Suprapubic skin (tissue), 4 donors: ENCODE measurements around the gene PPT1. TPM values are rescaled to one million over a fixed set of nuclear protein-coding genes. Genes with fewer than 3 reads are reported as not detected.

ENCODE experiments used
- DNase-seq, 2 donors: peaks; one replicate each; pipeline ENCODE4 v3.0.0-alpha.2; 2019; ENCODE audit warnings: low spot score in 2 of 2
- H3K27ac ChIP-seq: fragments of 200-600 bp; sonication (generic); one replicate; pipeline ENCODE4 v1.5.1; 2019
- H3K27me3 ChIP-seq: fragments of 200-600 bp; sonication (generic); one replicate; pipeline ENCODE4 v1.5.1; 2019
- H3K36me3 ChIP-seq: fragments of 200-600 bp; sonication (generic); one replicate; pipeline ENCODE4 v1.5.1; 2019
- H3K4me1 ChIP-seq: fragments of 200-600 bp; sonication (generic); one replicate; pipeline ENCODE4 v1.5.1; 2019
- H3K4me3 ChIP-seq: fragments of 200-600 bp; sonication (generic); one replicate; pipeline ENCODE4 v1.5.1; 2019; ENCODE audit warnings: mild to moderate bottlenecking
- H3K9me3 ChIP-seq: fragments of 200-600 bp; sonication (generic); one replicate; pipeline ENCODE4 v1.5.1; 2019
- EP300 ChIP-seq: sonication (generic); formaldehyde crosslinking; IDR thresholded peaks from one replicate; pipeline ENCODE4 v1.6.1; 2017; ENCODE audit warnings: antibody characterized with exemption
- POLR2A ChIP-seq, 2 donors: fragments of 450-650 bp; IDR thresholded peaks; one replicate each; pipeline ENCODE4 v1.6.1; 2017; ENCODE audit warnings: antibody characterized with exemption in 2 of 2, mild to moderate bottlenecking in 2 of 2, moderate library complexity in 2 of 2
- POLR2AphosphoS5 ChIP-seq, 3 donors: sonication (generic); formaldehyde crosslinking; IDR thresholded peaks; one replicate each; pipeline ENCODE4 v1.6.1; 2017; ENCODE audit warnings: antibody characterized with exemption in 3 of 3
- WGBS: methylation state at CpG from one replicate; pipeline ENCODE4 v1.1.5; 2018; 5-methylcytosine and 5-hydroxymethylcytosine counted together
- total RNA-seq, 4 donors: library from RNA; depleted of rRNA; stranded (reverse); fragments of >200 nt; gene quantifications; one replicate each; pipeline ENCODE4 v1.1.0, GENCODE V29; 2016
- TF ChIP-seq, protein P1 (sequence below), 2 donors: fragments of 200-600 bp in 1 of 2; fragments of 450-650 bp in 1 of 2; sonication (generic) in 1 of 2; IDR thresholded peaks; one replicate each; pipeline ENCODE4 v1.5.1; 2016 to 2019; ENCODE audit warnings: antibody characterized with exemption in 2 of 2, mild to moderate bottlenecking in 1 of 2, moderate library complexity in 1 of 2

The PPT1 gene
- total RNA-seq, 4 donors from 2014 or later: 33.5 to 57.7 (median 42.6) TPM

DNA sequence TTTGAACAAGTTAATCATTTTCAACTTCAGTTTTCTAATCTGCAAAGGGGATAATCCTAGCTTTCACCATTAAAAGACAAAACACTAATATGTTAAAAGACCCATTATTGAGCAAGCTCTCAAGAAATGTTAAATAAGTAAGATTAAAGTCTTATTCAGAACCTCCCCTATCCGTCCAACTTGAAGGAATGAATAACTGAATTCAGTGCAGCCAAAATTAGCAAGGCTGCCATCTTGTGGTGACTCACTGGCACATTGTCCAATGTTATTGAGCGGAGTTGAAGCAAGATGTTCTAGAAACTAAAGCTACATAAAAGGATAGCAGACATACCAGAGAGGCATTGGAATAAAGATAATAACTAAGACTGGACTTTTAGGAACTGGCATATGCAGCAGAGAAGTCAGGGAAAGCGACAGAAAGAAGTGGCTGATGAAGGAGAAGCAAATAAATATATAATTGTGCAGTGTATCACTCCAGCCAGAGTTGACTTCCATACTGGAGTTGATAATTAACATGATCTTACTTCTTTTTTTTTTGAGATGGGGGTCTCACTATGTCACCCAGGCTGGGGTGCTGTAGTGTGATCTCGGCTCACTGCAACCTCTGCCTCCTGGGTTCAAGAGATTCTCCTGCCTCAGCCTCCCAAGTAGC lies 64.7 kb downstream of the PPT1 start:
- no peak for TF ChIP-seq POLR2AphosphoS5 (IDR thresholded peaks at IDR 0.05)
- TF ChIP-seq, protein P1, sequence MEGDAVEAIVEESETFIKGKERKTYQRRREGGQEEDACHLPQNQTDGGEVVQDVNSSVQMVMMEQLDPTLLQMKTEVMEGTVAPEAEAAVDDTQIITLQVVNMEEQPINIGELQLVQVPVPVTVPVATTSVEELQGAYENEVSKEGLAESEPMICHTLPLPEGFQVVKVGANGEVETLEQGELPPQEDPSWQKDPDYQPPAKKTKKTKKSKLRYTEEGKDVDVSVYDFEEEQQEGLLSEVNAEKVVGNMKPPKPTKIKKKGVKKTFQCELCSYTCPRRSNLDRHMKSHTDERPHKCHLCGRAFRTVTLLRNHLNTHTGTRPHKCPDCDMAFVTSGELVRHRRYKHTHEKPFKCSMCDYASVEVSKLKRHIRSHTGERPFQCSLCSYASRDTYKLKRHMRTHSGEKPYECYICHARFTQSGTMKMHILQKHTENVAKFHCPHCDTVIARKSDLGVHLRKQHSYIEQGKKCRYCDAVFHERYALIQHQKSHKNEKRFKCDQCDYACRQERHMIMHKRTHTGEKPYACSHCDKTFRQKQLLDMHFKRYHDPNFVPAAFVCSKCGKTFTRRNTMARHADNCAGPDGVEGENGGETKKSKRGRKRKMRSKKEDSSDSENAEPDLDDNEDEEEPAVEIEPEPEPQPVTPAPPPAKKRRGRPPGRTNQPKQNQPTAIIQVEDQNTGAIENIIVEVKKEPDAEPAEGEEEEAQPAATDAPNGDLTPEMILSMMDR (IDR thresholded peaks at IDR 0.05): peak; percentile 20 to 58
- Histone ChIP-seq H3K27me3 (no peaks in the 10 kb centered on the region), H3K4me3 (no peak overlapping the region), H3K9me3 (no peaks in the 10 kb centered on the region), H3K27ac (no peak overlapping the region), H3K36me3 (no peaks in the 10 kb centered on the region), H3K4me1 (peaks cover 24% of the 10 kb centered on the region)
- WGBS: 45% methylated on average over 4 of the region's 4 CpGs
- no peak for DNase-seq

DNA sequence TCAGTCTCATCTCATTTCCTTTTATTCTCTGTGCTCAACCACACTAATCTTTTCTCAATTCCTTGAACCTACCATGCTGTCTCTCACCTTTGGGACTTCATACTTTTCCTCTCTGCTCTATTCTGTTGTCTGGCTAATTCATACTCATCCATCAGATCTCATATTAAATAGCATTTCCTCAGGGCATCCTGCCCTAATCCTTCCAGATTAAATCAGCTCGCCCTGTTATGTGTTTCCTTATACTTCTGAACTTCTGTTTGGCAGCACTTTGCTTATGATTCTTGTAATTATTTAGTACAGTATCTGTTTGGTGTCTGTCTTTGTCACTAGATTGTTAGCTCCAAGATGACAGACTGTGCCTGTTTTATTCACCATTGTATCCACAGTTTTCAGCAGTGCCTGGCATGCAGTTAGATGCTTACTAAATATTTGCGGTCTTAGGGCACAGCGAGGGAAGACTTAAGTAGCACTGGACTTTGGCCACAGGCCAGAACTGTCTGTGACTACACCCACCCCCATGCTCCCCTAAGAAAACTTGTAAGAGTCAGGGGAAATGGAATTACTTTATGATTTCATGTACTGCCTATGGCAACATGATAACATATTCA lies 66.4 kb downstream of the PPT1 start:
- 20% methylated on average over 3 of the region's 3 CpGs for WGBS
- TF ChIP-seq POLR2AphosphoS5 (IDR thresholded peaks at IDR 0.05) (no peak), POLR2A (IDR thresholded peaks at IDR 0.05) (no peak), EP300 (no peak)
- TF ChIP-seq, protein P1 (IDR thresholded peaks at IDR 0.05): no peak
- Histone ChIP-seq H3K27ac (no peak overlapping the region), H3K27me3 (no peaks in the 10 kb centered on the region), H3K36me3 (no peaks in the 10 kb centered on the region), H3K4me3 (no peak overlapping the region), H3K4me1 (peaks cover 8% of the 10 kb centered on the region), H3K9me3 (no peaks in the 10 kb centered on the region)
- DNase-seq: no peak

DNA sequence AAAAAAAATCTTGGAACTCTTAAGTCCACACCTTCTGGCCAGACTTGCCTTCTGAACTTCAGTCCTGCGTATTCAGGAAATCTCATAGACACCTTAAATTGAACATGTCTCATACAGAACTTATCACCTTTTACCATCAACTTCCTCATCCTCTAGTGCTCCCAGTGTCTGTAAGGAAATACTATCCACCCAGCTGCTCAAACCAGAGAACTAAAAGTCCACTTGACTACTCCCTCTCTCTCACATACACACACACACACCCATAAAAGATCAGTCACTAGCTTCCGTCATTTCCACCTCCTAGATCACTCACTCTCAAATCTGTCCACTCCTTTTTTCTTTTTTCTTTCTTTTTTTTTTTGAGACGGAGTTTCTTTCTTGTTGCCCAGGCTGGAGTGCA lies 67.4 kb downstream of the PPT1 start:
- no peak overlapping the region for H3K4me3 ChIP-seq
- H3K9me3 ChIP-seq: no peaks in the 10 kb centered on the region
- peaks cover 8% of the 10 kb centered on the region for H3K4me1 ChIP-seq
- WGBS: 62% methylated on average over 3 of the region's 3 CpGs
- no peaks in the 10 kb centered on the region for H3K36me3 ChIP-seq
- H3K27me3 ChIP-seq: no peaks in the 10 kb centered on the region
- TF ChIP-seq POLR2AphosphoS5 (IDR thresholded peaks at IDR 0.05) (no peak), POLR2A (IDR thresholded peaks at IDR 0.05) (no peak), EP300 (no peak)
- TF ChIP-seq, protein P1 (IDR thresholded peaks at IDR 0.05): no peak
- H3K27ac ChIP-seq: no peak overlapping the region
- DNase-seq: no peak

DNA sequence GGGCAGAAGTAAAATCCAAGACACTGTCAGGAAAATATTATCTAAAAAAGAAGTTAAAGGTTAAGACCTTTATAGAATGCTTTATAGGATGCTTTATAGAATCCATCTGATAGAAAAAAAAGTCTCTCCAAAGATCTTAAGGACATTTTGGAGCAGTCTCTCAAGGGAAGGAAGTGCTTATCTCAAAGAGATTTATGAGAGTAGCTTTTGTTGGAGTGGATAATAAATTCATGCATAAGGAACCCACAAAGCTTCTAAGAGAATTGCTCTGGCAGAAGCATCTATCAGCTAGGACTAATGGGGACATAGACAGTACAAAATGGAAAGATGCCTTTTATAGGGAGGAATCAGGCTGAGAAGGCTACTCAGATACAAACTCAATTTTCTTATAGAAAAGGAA lies 69.4 kb downstream of the PPT1 start:
- DNase-seq: no peak
- Histone ChIP-seq H3K4me1 (peaks cover 8% of the 10 kb centered on the region), H3K4me3 (no peak overlapping the region), H3K36me3 (no peaks in the 10 kb centered on the region), H3K9me3 (no peaks in the 10 kb centered on the region), H3K27ac (no peak overlapping the region), H3K27me3 (no peaks in the 10 kb centered on the region)
- no peak for TF ChIP-seq POLR2AphosphoS5 (IDR thresholded peaks at IDR 0.05)
- TF ChIP-seq, protein P1 (IDR thresholded peaks at IDR 0.05): no peak

DNA sequence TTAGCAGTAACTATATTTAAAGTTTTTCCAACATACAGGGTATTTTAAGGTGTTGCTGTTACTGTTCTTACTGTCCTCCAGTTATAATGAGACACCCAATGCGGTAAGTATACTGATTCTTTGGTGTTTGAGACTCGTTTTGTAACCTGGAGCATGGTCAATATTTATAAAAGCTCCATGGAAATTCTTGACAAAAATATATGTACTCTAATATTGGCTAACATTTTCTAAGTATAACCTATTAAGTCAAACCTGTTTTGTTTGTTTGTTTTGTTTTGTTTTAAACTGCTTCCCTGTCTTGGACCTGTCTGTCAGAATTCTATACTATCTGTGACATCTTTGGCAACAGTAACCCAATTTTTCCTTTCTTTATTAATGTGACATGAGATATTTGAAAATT lies 72.4 kb downstream of the PPT1 start:
- Histone ChIP-seq H3K27me3 (no peaks in the 10 kb centered on the region), H3K36me3 (no peaks in the 10 kb centered on the region), H3K27ac (no peak overlapping the region), H3K9me3 (no peaks in the 10 kb centered on the region), H3K4me1 (no peaks in the 10 kb centered on the region), H3K4me3 (no peak overlapping the region)
- 53% methylated on average over 2 of the region's 2 CpGs for WGBS
- no peak for DNase-seq
- TF ChIP-seq EP300 (no peak), POLR2A (IDR thresholded peaks at IDR 0.05) (no peak), POLR2AphosphoS5 (IDR thresholded peaks at IDR 0.05) (no peak)
- TF ChIP-seq, protein P1 (IDR thresholded peaks at IDR 0.05): no peak
